ACC112 (cell line): ENCODE data around the gene E2F6.

Experiments used
- H2AFZ ChIP-seq: fragments of 200-600 bp; sonication (generic); one replicate; pipeline ENCODE4 v1.6.0; 2017; ENCODE audit warnings: antibody characterized with exemption, low read length; ENCODE audit not compliant: unreplicated experiment
- H3K27ac ChIP-seq: fragments of 200-600 bp; sonication (generic); 2 replicates; pipeline ENCODE4 v1.5.1; 2014; ENCODE audit warnings: low read depth, mild to moderate bottlenecking, antibody characterized with exemption, low read length, moderate library complexity
- H3K27me3 ChIP-seq: fragments of 200-600 bp; sonication (generic); 2 replicates; pipeline ENCODE4 v1.6.1; 2014; ENCODE audit warnings: mild to moderate bottlenecking, antibody characterized with exemption, low read length, moderate library complexity, mixed read lengths; ENCODE audit not compliant: insufficient read depth
- H3K36me3 ChIP-seq: fragments of 200-600 bp; sonication (generic); 2 replicates; pipeline ENCODE4 v1.6.1; 2016; ENCODE audit warnings: mild to moderate bottlenecking, antibody characterized with exemption, low read length, moderate library complexity, mixed read lengths; ENCODE audit not compliant: insufficient read depth
- H3K4me1 ChIP-seq: fragments of 200-600 bp; sonication (generic); one replicate; pipeline ENCODE4 v1.6.1; 2016; ENCODE audit warnings: low read length, mixed read lengths; ENCODE audit not compliant: insufficient read depth, unreplicated experiment, control insufficient read depth
- H3K4me3 ChIP-seq: fragments of 200-600 bp; sonication (generic); 2 replicates; pipeline ENCODE4 v1.5.1; 2014; ENCODE audit warnings: mild to moderate bottlenecking, low read depth, low read length
- H3K79me2 ChIP-seq: fragments of 200-600 bp; sonication (generic); one replicate; pipeline ENCODE4 v1.6.0; 2016; ENCODE audit warnings: low read length; ENCODE audit not compliant: control insufficient read depth, unreplicated experiment, insufficient read depth

E2F6 gene

DNA sequence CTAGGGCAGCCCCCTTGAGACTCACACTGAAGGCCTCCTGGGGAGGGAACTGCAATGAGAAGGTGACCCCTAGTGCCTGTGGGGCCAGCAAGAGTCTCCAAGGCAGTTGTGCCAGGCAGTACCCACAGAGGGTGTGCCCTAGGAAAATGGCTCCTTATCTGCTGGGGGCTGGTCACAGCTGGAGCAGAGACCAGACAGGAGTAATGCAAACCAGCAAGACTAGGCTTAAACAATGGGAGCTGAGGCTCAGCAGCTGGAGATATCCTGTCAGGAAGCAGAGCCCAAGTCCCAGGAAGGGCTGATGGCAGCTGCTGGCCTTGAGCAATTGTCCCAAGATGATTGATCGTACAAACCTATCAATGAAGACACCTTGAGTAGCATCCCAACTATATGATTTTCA, 26.8 kb upstream of the E2F6 start:
- no peaks in the 10 kb centered on the region for H3K79me2 ChIP-seq
- H3K36me3 ChIP-seq, result no peaks in the 10 kb centered on the region
- no peak overlapping the region for H3K27ac ChIP-seq
- no peak overlapping the region for H3K4me3 ChIP-seq
- peaks cover 47% of the 10 kb centered on the region for H3K27me3 ChIP-seq
- no peak overlapping the region for H2AFZ ChIP-seq
- H3K4me1 ChIP-seq, result no peaks in the 10 kb centered on the region

DNA sequence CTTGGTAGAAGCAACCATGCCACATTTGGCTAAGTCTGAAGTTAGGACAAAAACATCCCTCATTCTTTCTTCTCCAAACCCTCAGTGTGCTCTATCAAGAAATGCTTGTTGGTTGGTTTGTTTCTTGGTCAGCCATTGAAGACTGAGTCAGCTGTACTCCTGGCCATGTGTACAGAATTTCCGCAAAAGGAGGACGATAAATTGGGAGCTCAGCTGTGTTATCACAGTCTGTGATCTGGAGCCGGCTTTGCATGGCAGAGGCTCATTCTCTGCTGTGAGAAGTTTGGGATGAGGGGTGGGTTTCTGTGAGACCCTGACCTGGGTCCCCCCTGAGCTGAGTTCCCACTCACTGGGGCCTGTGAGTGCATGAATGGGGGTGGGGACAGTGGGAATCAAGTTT, 26.3 kb upstream of the E2F6 start:
- Histone ChIP-seq H3K36me3 (no peaks in the 10 kb centered on the region), H2AFZ (no peak overlapping the region), H3K27me3 (peaks cover 51% of the 10 kb centered on the region), H3K4me1 (no peaks in the 10 kb centered on the region), H3K79me2 (no peaks in the 10 kb centered on the region), H3K4me3 (no peak overlapping the region), H3K27ac (no peak overlapping the region)

DNA sequence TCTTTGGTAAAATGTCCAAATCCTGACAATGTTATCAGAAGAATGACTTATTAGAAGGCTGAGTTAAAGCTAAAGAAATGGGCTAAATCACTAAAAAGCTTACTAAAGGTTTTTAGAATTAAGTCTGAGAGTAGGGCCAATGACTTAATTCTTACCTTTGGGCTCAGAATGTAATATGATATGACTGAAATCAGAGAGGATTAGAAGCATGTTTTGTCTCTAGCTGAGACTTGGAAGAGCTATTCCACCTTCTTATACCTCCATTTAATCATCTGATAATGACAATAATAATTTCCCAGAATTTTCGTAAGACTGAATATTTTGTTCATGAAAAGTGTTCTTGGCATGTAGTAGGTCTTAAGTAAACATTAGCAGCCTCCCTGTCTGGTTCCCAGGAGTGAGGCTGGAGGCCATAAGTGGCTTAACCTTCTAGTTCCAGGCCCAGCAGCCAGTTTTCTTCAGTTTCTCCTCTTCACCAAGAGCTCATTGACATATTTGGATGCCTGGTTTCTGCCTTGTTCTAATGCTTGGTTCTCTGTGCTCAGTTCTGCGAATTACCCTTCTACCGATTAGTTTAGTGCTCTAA, 25.5 kb upstream of the E2F6 start:
- Histone ChIP-seq H3K27ac (no peak overlapping the region), H3K36me3 (no peaks in the 10 kb centered on the region), H2AFZ (no peak overlapping the region), H3K4me1 (no peaks in the 10 kb centered on the region), H3K79me2 (no peaks in the 10 kb centered on the region), H3K27me3 (peaks cover 58% of the 10 kb centered on the region), H3K4me3 (no peak overlapping the region)

DNA sequence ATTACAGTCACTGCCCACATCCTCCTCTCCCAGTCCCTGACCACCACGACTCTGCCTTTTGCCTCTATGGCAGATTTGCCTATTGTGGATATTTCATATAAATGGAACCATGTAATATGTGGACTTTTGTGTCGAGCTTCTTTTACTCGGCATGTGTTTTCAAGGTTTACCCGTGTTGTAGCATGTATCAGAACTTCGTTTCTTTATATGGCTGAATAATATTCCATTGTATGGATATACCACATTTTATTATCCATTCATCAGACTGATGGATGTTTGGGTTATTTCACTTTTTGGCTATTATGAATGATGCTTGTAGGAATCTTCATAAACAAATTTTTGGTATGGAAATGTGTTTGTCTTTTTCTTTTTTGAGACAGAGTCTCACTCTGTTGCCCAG, 24.2 kb upstream of the E2F6 start:
- peaks cover 66% of the 10 kb centered on the region for H3K27me3 ChIP-seq
- no peaks in the 10 kb centered on the region for H3K4me1 ChIP-seq
- no peaks in the 10 kb centered on the region for H3K36me3 ChIP-seq
- no peak overlapping the region for H3K4me3 ChIP-seq
- H2AFZ ChIP-seq, result no peak overlapping the region
- H3K27ac ChIP-seq, result no peak overlapping the region
- H3K79me2 ChIP-seq, result no peaks in the 10 kb centered on the region

DNA sequence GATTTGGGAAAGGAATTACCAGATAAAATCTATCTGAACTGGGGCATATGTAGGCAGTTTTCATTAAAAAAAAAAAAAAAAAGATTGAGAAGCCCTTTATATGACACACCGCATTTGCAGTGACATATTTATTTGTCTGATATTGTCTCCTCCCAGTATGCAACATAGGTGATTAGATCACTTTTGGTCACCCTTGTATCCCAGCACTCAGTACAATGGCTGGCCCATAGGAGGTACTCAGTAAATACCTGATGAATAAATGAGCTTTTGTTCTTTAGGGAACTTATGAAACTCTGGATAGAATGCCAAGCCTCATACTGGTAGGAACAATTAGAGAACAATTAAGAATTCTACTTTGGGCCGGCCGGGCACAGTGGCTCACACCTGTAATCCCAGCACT, 22.8 kb upstream of the E2F6 start:
- Histone ChIP-seq H3K79me2 (no peaks in the 10 kb centered on the region), H3K4me3 (no peak overlapping the region), H3K27ac (no peak overlapping the region), H3K27me3 (peaks cover 63% of the 10 kb centered on the region), H3K4me1 (no peaks in the 10 kb centered on the region), H3K36me3 (no peaks in the 10 kb centered on the region), H2AFZ (no peak overlapping the region)

DNA sequence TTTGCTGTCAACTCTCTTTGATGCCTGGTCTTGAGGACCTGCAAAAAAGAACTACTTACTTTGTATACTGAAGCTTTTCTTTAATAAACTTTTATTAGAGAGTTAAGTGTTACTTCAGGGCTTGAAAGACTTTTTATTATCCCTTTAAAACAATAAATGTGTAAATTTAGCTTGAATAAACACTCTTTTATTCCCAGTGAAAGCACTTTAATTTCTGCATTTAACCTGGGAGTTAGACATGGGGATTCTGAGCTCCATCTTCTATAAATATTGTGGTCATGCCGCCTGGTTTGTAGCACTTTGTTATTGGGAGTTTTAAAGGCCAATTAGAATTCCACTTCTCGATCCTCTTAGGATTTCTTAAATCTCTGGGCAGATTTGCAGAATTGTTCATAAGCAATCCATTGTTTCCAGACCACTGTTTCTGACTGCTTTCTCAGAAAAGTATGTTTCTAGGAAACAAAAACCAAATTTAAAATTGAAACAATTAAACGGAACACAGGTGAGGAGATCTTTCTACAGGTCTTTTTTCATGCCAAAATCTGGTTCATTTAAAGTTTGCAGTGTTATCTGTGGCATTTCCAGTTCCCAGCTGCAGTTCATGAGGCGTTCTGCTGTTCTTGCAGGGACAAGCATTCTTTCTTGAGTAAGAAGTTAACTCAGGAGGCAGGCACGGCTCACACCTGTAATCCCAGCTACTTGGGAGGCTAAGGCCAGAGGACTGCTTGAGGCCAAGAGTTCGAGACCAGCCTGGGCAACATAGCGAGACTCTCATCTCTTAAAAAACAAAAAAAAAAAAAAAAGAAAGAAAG, 18.1 kb upstream of the E2F6 start:
- H3K4me3 ChIP-seq, result no peak overlapping the region
- no peaks in the 10 kb centered on the region for H3K79me2 ChIP-seq
- H2AFZ ChIP-seq, result no peak overlapping the region
- peaks cover 4% of the 10 kb centered on the region for H3K4me1 ChIP-seq
- H3K27me3 ChIP-seq, result peaks cover 82% of the 10 kb centered on the region
- no peaks in the 10 kb centered on the region for H3K36me3 ChIP-seq
- no peak overlapping the region for H3K27ac ChIP-seq

DNA sequence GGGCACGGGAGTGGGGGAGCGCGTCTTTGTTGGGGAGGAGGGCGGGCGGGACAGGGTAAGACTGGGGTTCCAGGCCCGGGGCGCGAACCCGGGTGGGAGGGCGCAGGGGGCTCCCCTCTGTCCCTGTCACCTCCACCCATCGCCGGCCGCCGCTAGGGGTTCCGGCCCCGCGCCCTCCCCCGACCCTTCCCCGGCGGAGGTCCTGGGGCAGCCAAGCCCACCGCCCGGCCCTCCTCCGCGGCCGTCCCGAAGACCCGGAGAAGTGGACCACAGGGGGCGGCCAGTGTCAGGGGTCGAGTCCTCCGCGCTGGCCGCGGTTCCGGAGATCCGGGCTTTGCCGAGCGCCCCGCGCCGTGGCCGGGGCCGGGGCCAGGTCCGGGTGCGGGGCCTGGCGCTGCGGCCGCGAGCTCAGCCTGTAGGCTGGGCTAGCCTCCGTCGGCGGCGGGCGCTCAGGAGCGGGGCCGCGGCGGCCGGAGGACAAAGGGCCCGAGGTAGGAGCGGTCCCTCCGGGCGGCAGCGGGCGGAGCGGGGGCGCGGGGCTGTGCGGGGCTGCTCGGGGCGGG, 16.6 kb upstream of the E2F6 start:
- no peak overlapping the region for H2AFZ ChIP-seq
- H3K36me3 ChIP-seq, result no peaks in the 10 kb centered on the region
- peak overlapping the region; percentile 72 for H3K4me3 ChIP-seq
- H3K79me2 ChIP-seq, result no peaks in the 10 kb centered on the region
- no peak overlapping the region for H3K27ac ChIP-seq
- peaks cover 4% of the 10 kb centered on the region for H3K4me1 ChIP-seq
- peaks cover 79% of the 10 kb centered on the region for H3K27me3 ChIP-seq

DNA sequence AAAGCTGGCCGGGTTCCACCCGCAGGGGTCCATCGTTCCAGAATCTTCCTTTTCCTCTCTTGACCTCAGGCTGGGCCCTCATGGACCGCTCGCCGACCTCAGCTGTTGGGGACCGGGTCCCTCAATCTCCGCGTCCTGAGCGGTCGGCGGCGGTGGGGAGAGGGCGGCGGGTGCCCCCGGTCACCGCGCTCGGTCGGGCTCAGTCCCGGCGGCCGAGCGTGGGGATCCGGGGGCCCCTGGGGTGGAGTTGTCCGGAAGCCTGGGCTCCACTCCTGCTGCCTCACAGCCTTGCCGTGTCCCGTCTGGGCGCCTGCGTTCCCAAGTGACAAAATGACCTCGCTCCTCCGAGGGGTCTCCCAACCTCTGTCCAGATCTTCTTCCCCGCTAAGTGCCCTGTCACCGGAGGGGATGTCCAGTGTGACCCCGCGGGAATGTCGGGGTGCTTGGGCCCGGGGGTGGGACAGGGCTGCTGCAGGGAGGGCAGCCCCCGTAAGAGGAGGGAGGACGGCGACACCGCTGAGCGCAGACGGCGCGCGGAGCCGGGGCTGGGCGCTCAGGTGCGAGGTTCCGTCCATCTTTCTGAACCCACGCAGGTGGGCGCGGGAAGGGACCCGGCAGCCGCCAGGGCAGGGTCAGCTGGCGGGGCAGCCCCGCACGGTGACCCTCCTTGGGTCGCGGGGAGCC, 16.0 kb upstream of the E2F6 start:
- Histone ChIP-seq H2AFZ (no peak overlapping the region), H3K4me1 (peaks cover 4% of the 10 kb centered on the region), H3K36me3 (no peaks in the 10 kb centered on the region), H3K27me3 (peaks cover 73% of the 10 kb centered on the region), H3K4me3 (no peak overlapping the region), H3K27ac (no peak overlapping the region), H3K79me2 (no peaks in the 10 kb centered on the region)

DNA sequence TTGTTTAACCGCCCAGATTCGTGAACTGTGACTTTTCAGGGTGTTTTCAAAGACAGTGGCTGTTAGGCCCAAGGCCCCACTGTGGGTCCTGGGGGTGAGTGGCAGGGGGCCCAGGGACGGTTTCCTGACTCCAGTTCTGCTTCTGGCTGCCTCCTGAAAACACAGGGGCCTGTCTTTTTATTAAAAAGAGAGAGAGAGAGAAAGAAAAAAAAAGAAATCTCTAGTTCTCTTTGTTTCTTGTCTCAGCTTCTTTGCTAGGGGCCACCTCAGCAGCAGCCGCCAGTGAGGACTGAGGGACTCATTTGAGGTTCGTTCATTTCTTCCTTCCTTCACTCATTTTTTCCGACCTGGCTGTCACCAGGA, 15.4 kb upstream of the E2F6 start:
- Histone ChIP-seq H3K27me3 (peaks cover 68% of the 10 kb centered on the region), H3K36me3 (no peaks in the 10 kb centered on the region), H3K4me3 (no peak overlapping the region), H3K79me2 (no peaks in the 10 kb centered on the region), H3K4me1 (peaks cover 4% of the 10 kb centered on the region), H3K27ac (no peak overlapping the region), H2AFZ (no peak overlapping the region)

DNA sequence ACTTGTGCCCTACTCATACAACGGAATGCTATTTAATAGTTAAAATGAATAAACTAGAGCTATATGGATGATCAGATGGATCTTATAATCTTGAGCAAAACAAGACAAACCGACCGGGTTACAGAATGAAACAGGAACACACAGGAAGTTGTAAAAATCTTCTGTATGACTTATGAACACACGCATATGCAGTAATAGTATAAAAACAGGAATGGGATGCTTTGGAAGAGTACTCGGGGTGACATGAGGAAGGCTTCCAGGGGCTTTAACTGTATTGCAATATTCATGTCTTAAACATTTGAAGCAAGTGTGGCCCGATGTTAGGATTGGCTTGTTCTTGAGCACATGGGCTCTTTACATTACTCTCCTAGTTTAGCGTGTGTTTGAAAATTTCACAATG, 14.9 kb upstream of the E2F6 start:
- Histone ChIP-seq H3K4me3 (no peak overlapping the region), H2AFZ (no peak overlapping the region), H3K79me2 (no peaks in the 10 kb centered on the region), H3K4me1 (peaks cover 4% of the 10 kb centered on the region), H3K36me3 (no peaks in the 10 kb centered on the region), H3K27ac (no peak overlapping the region), H3K27me3 (peaks cover 63% of the 10 kb centered on the region)
